Cardiac muscle cell (in vitro differentiated cells and primary cell): ENCODE measurements around the gene PIEZO1. TPM values are rescaled to one million over a fixed set of nuclear protein-coding genes. Genes with fewer than 3 reads are reported as not detected.

Experiments
- DNase-seq, 2 donors: peaks; one replicate each; pipeline versions ENCODE4 v3.0.0 to v3.0.0-alpha.2; 2010 to 2017; ENCODE audit warnings: low read depth in 1 of 2, low spot score in 1 of 2
- H3K27ac ChIP-seq: fragments of 200-600 bp; sonication (generic); 2 replicates; pipeline ENCODE4 v1.5.1; 2016
- H3K27me3 ChIP-seq: fragments of 200-600 bp; sonication (generic); 2 replicates; pipeline ENCODE4 v1.6.0; 2016; ENCODE audit warnings: control low read depth
- H3K36me3 ChIP-seq: fragments of 200-600 bp; sonication (generic); 2 replicates; pipeline ENCODE4 v1.5.1; 2016; ENCODE audit warnings: control low read depth
- H3K4me1 ChIP-seq: fragments of 200-600 bp; sonication (generic); 2 replicates; pipeline ENCODE4 v1.8.1; 2017; ENCODE audit warnings: low read depth, mild to moderate bottlenecking, mixed run types
- H3K4me3 ChIP-seq: fragments of 200-600 bp; sonication (generic); 2 replicates; pipeline ENCODE4 v1.5.1; 2016; ENCODE audit warnings: mild to moderate bottlenecking
- H3K9me3 ChIP-seq: fragments of 200-600 bp; sonication (generic); 2 replicates; pipeline ENCODE4 v1.5.1; 2017; ENCODE audit warnings: low read depth, mild to moderate bottlenecking, control low read depth
- CTCF ChIP-seq: IDR thresholded peaks from 2 replicates; pipeline ENCODE4 v1.5.1; 2012; ENCODE audit warnings: low read depth, mild to moderate bottlenecking, low read length
- polyA plus RNA-seq: library from polyadenylated mRNA; unstranded; fragments of >200 nt; fragmentation: Nextera tagmentation; extraction: Ambion mirVana; gene quantifications from 2 replicates; pipeline ENCODE4 v1.2.1, GENCODE V29; 2016
- total RNA-seq: library from RNA; depleted of rRNA; stranded (reverse); fragments of >200 nt; gene quantifications from 2 replicates; pipeline ENCODE4 v1.2.3, GENCODE V29; 2016

The PIEZO1 gene
- total and polyA plus RNA-seq, 2 experiments from 2014 or later = 32.7 to 121 TPM

GRCh38 chr16:88771294-88771772 lies 13.7 kb downstream of the PIEZO1 start:
- no peak for DNase-seq
- no peaks in the 10 kb centered on the region for H3K9me3 ChIP-seq
- H3K27me3 ChIP-seq = no peaks in the 10 kb centered on the region
- peak overlapping the region; percentile 85 for H3K27ac ChIP-seq
- H3K36me3 ChIP-seq = no peaks in the 10 kb centered on the region
- H3K4me3 ChIP-seq = no peak overlapping the region
- TF ChIP-seq CTCF = no peak
- H3K4me1 ChIP-seq = peaks cover 73% of the 10 kb centered on the region

GRCh38 chr16:88770461-88771293 lies 14.3 kb downstream of the PIEZO1 start:
- H3K36me3 ChIP-seq = no peaks in the 10 kb centered on the region
- H3K9me3 ChIP-seq = no peaks in the 10 kb centered on the region
- no peaks in the 10 kb centered on the region for H3K27me3 ChIP-seq
- peaks cover 73% of the 10 kb centered on the region for H3K4me1 ChIP-seq
- peak overlapping the region; percentile 85 for H3K27ac ChIP-seq
- peak; percentile 78 to 93 for DNase-seq
- TF ChIP-seq CTCF = no peak
- H3K4me3 ChIP-seq = no peak overlapping the region

- peak in 1 of 2 donors; percentile 84 for DNase-seq
- H3K4me3 ChIP-seq = no peak overlapping the region
- H3K4me1 ChIP-seq = peaks cover 77% of the 10 kb centered on the region
- H3K27me3 ChIP-seq = no peaks in the 10 kb centered on the region
- no peaks in the 10 kb centered on the region for H3K36me3 ChIP-seq
- H3K27ac ChIP-seq = peak overlapping the region; percentile 85
- H3K9me3 ChIP-seq = no peaks in the 10 kb centered on the region
- TF ChIP-seq CTCF = no peak
These were observed 15.2 kb downstream of the PIEZO1 start for GRCh38 chr16:88769617-88770460.

- TF ChIP-seq CTCF = no peak
- no peaks in the 10 kb centered on the region for H3K27me3 ChIP-seq
- DNase-seq = peak; percentile 87 to 90
- no peaks in the 10 kb centered on the region for H3K9me3 ChIP-seq
- no peak overlapping the region for H3K4me3 ChIP-seq
- no peaks in the 10 kb centered on the region for H3K36me3 ChIP-seq
- H3K4me1 ChIP-seq = peaks cover 74% of the 10 kb centered on the region
- peak overlapping the region; percentile 83 for H3K27ac ChIP-seq
These were observed 16.8 kb downstream of the PIEZO1 start for GRCh38 chr16:88768071-88768783.

GRCh38 chr16:88767546-88768070 lies 17.4 kb downstream of the PIEZO1 start:
- DNase-seq = no peak
- H3K4me1 ChIP-seq = peaks cover 73% of the 10 kb centered on the region
- no peaks in the 10 kb centered on the region for H3K27me3 ChIP-seq
- no peaks in the 10 kb centered on the region for H3K36me3 ChIP-seq
- no peak overlapping the region for H3K4me3 ChIP-seq
- no peaks in the 10 kb centered on the region for H3K9me3 ChIP-seq
- H3K27ac ChIP-seq = peak overlapping the region; percentile 83
- TF ChIP-seq CTCF = no peak
